SK-N-SH (cell line): ENCODE data around the gene SLC6A13.

Source experiments
- FOXJ3 ChIP-seq: sonication (generic); formaldehyde crosslinking; IDR thresholded peaks from 2 replicates; pipeline ENCODE4 v1.5.1; 2020; ENCODE audit warnings: mild to moderate bottlenecking, missing genetic modification reagents
- GABPA ChIP-seq: IDR thresholded peaks from 2 replicates; pipeline ENCODE4 v1.4.0; 2012; ENCODE audit warnings: low read depth, mild to moderate bottlenecking
- JUND ChIP-seq: IDR thresholded peaks from 2 replicates; pipeline ENCODE4 v1.4.0; 2012
- MXI1 ChIP-seq: IDR thresholded peaks from 2 replicates; pipeline ENCODE4 v1.6.1; 2012; ENCODE audit warnings: mild to moderate bottlenecking, low read depth, low read length, improper control_type of control experiment
- NRF1 ChIP-seq: IDR thresholded peaks from 2 replicates; pipeline ENCODE4 v1.6.1; 2012; ENCODE audit warnings: low read depth, mild to moderate bottlenecking, low read length
- POLR2AphosphoS5 ChIP-seq: IDR thresholded peaks from 2 replicates; pipeline ENCODE4 v1.6.1; 2012; ENCODE audit warnings: low read depth, low read length
- RCOR1 ChIP-seq: fragments of 150-350 bp; IDR thresholded peaks from 2 replicates; pipeline ENCODE4 v1.6.1; 2017; ENCODE audit warnings: antibody characterized with exemption, low read length
- SMC3 ChIP-seq: IDR thresholded peaks from 2 replicates; pipeline ENCODE4 v1.6.1; 2012; ENCODE audit warnings: low read depth, low read length, improper control_type of control experiment
- TF ChIP-seq, protein P1 (sequence below): IDR thresholded peaks from 2 replicates; pipeline ENCODE4 v1.4.0; 2012; ENCODE audit warnings: low read depth
- TF ChIP-seq, protein P2 (sequence below): fragments of 200-600 bp; sonication (generic); IDR thresholded peaks from 2 replicates; pipeline ENCODE4 v1.6.1; 2017; ENCODE audit warnings: antibody characterized with exemption, mild to moderate bottlenecking, moderate library complexity
- TF ChIP-seq, protein P3 (sequence below): IDR thresholded peaks from 2 replicates; pipeline ENCODE4 v1.6.1; 2012; ENCODE audit warnings: mild to moderate bottlenecking, low read depth, low read length, moderate library complexity

DNA sequence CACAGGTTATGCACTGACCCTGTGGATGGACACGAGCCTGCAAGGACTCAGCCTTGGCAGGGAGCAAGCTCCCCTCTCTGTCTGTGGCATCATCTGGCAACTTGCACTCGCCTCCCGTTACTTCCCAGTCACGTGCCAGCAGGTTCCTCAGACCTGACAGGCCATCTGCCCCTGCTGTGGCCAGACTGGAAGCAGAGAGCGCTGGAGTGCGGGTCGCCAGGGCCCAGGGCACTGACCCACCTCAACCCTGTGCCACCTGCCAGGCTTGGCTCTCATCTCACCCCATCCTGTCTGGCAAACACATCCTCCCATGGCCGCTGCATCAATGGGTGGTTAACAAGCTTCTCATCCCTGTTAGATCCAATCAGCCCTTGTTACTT, 77.1 kb downstream of the SLC6A13 start:
- TF ChIP-seq NRF1 = no peak
- TF ChIP-seq, protein P1, sequence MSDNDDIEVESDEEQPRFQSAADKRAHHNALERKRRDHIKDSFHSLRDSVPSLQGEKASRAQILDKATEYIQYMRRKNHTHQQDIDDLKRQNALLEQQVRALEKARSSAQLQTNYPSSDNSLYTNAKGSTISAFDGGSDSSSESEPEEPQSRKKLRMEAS = no peak
- TF ChIP-seq, protein P2, sequence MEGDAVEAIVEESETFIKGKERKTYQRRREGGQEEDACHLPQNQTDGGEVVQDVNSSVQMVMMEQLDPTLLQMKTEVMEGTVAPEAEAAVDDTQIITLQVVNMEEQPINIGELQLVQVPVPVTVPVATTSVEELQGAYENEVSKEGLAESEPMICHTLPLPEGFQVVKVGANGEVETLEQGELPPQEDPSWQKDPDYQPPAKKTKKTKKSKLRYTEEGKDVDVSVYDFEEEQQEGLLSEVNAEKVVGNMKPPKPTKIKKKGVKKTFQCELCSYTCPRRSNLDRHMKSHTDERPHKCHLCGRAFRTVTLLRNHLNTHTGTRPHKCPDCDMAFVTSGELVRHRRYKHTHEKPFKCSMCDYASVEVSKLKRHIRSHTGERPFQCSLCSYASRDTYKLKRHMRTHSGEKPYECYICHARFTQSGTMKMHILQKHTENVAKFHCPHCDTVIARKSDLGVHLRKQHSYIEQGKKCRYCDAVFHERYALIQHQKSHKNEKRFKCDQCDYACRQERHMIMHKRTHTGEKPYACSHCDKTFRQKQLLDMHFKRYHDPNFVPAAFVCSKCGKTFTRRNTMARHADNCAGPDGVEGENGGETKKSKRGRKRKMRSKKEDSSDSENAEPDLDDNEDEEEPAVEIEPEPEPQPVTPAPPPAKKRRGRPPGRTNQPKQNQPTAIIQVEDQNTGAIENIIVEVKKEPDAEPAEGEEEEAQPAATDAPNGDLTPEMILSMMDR = no peak
- TF ChIP-seq, protein P3, sequence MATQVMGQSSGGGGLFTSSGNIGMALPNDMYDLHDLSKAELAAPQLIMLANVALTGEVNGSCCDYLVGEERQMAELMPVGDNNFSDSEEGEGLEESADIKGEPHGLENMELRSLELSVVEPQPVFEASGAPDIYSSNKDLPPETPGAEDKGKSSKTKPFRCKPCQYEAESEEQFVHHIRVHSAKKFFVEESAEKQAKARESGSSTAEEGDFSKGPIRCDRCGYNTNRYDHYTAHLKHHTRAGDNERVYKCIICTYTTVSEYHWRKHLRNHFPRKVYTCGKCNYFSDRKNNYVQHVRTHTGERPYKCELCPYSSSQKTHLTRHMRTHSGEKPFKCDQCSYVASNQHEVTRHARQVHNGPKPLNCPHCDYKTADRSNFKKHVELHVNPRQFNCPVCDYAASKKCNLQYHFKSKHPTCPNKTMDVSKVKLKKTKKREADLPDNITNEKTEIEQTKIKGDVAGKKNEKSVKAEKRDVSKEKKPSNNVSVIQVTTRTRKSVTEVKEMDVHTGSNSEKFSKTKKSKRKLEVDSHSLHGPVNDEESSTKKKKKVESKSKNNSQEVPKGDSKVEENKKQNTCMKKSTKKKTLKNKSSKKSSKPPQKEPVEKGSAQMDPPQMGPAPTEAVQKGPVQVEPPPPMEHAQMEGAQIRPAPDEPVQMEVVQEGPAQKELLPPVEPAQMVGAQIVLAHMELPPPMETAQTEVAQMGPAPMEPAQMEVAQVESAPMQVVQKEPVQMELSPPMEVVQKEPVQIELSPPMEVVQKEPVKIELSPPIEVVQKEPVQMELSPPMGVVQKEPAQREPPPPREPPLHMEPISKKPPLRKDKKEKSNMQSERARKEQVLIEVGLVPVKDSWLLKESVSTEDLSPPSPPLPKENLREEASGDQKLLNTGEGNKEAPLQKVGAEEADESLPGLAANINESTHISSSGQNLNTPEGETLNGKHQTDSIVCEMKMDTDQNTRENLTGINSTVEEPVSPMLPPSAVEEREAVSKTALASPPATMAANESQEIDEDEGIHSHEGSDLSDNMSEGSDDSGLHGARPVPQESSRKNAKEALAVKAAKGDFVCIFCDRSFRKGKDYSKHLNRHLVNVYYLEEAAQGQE = no peak
- TF ChIP-seq RCOR1 = no peak
- no peak for TF ChIP-seq SMC3
- no peak for TF ChIP-seq JUND
- TF ChIP-seq POLR2AphosphoS5 = no peak
- TF ChIP-seq FOXJ3 (CRISPR knock-in tag) = no peak
- TF ChIP-seq GABPA = no peak
- TF ChIP-seq MXI1 = no peak
